CD14-positive monocyte (primary cell): ENCODE measurements around the gene ACOT11. TPM values are rescaled to one million over a fixed set of nuclear protein-coding genes. Genes with fewer than 3 reads are reported as not detected.

Experiments used
- DNase-seq, 3 donors: peaks; one replicate each; pipeline ENCODE4 v3.0.0-alpha.2; 2011 to 2022
- H2AFZ ChIP-seq: 2 replicates; pipeline ENCODE4 v1.6.0; 2012; ENCODE audit warnings: mild to moderate bottlenecking, low read depth, low read length, inconsistent platforms; ENCODE audit not compliant: insufficient read depth, poor library complexity, severe bottlenecking
- H3K27ac ChIP-seq, 2 donors: 1 replicate in 1 of 2; 2 replicates in 1 of 2; pipeline ENCODE4 v1.5.1; 2012 to 2013; ENCODE audit warnings: low read length in 2 of 2, control low read depth in 1 of 2, inconsistent platforms in 1 of 2, low read depth in 1 of 2, mild to moderate bottlenecking in 1 of 2
- H3K27me3 ChIP-seq, 2 donors: one replicate each; pipeline versions ENCODE4 v1.6.0 to v1.6.1; 2011 to 2013; ENCODE audit warnings: low read length in 2 of 2; ENCODE audit not compliant: control insufficient read depth in 2 of 2, insufficient read depth in 2 of 2
- H3K36me3 ChIP-seq, 2 donors: replicated peaks in 1 of 2; 1 replicate in 1 of 2; 2 replicates in 1 of 2; pipeline versions ENCODE4 v1.5.1 to v1.6.1; 2012 to 2013; ENCODE audit warnings: low read length in 2 of 2, control low read depth in 1 of 2, inconsistent platforms in 1 of 2, mild to moderate bottlenecking in 1 of 2; ENCODE audit not compliant: insufficient read depth in 2 of 2, control insufficient read depth in 1 of 2
- H3K4me1 ChIP-seq, 2 donors: 1 replicate in 1 of 2; 2 replicates in 1 of 2; pipeline versions ENCODE4 v1.5.1 to v1.6.1; 2012 to 2013; ENCODE audit warnings: low read length in 2 of 2, control low read depth in 1 of 2, inconsistent platforms in 1 of 2, mild to moderate bottlenecking in 1 of 2, moderate library complexity in 1 of 2; ENCODE audit not compliant: insufficient read depth in 2 of 2, control insufficient read depth in 1 of 2
- H3K4me2 ChIP-seq: replicated peaks from 2 replicates; pipeline ENCODE3; 2012; ENCODE audit warnings: low read length, moderate library complexity, mild to moderate bottlenecking; ENCODE audit not compliant: poor library complexity, severe bottlenecking; ENCODE audit errors: extremely low read depth
- H3K4me3 ChIP-seq, 3 experiments: fragments of 200-600 bp in 1 of 3; sonication (generic) in 1 of 3; replicated peaks in 1 of 3; 1 replicate in 2 of 3; 2 replicates in 1 of 3; pipeline ENCODE4 v1.5.1; 2011 to 2013; ENCODE audit warnings: low read length in 3 of 3, mild to moderate bottlenecking in 3 of 3, control low read depth in 2 of 3, low read depth in 2 of 3, inconsistent platforms in 1 of 3, moderate library complexity in 1 of 3
- H3K79me2 ChIP-seq: 2 replicates; pipeline ENCODE4 v1.6.0; 2012; ENCODE audit warnings: mild to moderate bottlenecking, control low read depth, inconsistent platforms, low read length, moderate library complexity; ENCODE audit not compliant: insufficient read depth
- H3K9ac ChIP-seq: 2 replicates; pipeline ENCODE4 v1.6.0; 2017; ENCODE audit warnings: low read length, mild to moderate bottlenecking; ENCODE audit not compliant: insufficient read depth, poor library complexity, severe bottlenecking
- H3K9me3 ChIP-seq, 2 donors: replicated peaks in 1 of 2; 1 replicate in 1 of 2; 2 replicates in 1 of 2; pipeline versions ENCODE4 v1.5.1 to v1.6.1; 2012 to 2013; ENCODE audit warnings: low read length in 2 of 2, control low read depth in 1 of 2; ENCODE audit not compliant: control insufficient read depth in 1 of 2, insufficient read depth in 1 of 2
- H4K20me1 ChIP-seq: 2 replicates; pipeline ENCODE4 v1.6.0; 2012; ENCODE audit warnings: mild to moderate bottlenecking, low read length, control low read depth, moderate library complexity; ENCODE audit not compliant: insufficient read depth
- H3K27ac Mint-ChIP-seq, 7 donors: one replicate each; pipeline ENCODE4 v1.8.0; 2020; ENCODE audit warnings: mild to moderate bottlenecking in 7 of 7, mixed read lengths in 7 of 7, moderate library complexity in 6 of 7, inconsistent platforms in 2 of 7
- H3K27me3 Mint-ChIP-seq, 3 donors: one replicate each; pipeline ENCODE4 v1.8.0; 2021 to 2022; ENCODE audit warnings: low read depth in 3 of 3, mild to moderate bottlenecking in 3 of 3, mixed read lengths in 3 of 3, moderate library complexity in 3 of 3, inconsistent platforms in 1 of 3
- H3K36me3 Mint-ChIP-seq, 2 donors: one replicate each; pipeline ENCODE4 v1.8.0; 2020; ENCODE audit warnings: mixed read lengths in 2 of 2, inconsistent platforms in 1 of 2, mild to moderate bottlenecking in 1 of 2
- H3K4me1 Mint-ChIP-seq: one replicate; pipeline ENCODE4 v1.8.0; 2020; ENCODE audit warnings: mild to moderate bottlenecking, mixed read lengths
- H3K4me3 Mint-ChIP-seq, 2 donors: one replicate each; pipeline ENCODE4 v1.8.0; 2020; ENCODE audit warnings: mild to moderate bottlenecking in 2 of 2, mixed read lengths in 2 of 2, moderate library complexity in 1 of 2
- H3K9me3 Mint-ChIP-seq, 7 donors: one replicate each; pipeline ENCODE4 v1.8.0; 2020 to 2022; ENCODE audit warnings: mixed read lengths in 7 of 7, mild to moderate bottlenecking in 6 of 7, moderate library complexity in 6 of 7, inconsistent platforms in 2 of 7
- WGBS: methylation state at CpG from one replicate; pipeline ENCODE4 v1.1.5; 2013; ENCODE audit warnings: missing lambda C conversion rate; ENCODE audit not compliant: insufficient coverage; 5-methylcytosine and 5-hydroxymethylcytosine counted together
- intact Hi-C, 2 donors: fragments of 100-400 bp; cut with micrococcal nuclease; formaldehyde crosslinking; loops; one replicate each; pipeline versions ENCODE4 v1.15.0 to v1.15.1; 2023
- polyA plus RNA-seq, 3 donors: library from polyadenylated mRNA; depleted of rRNA in 1 of 3; unstranded in 2 of 3; stranded (reverse) in 1 of 3; fragments of 300-500 nt in 2 of 3; fragments of >200 nt in 1 of 3; fragmentation: Illumina TruSeq in 2 of 3; gene quantifications; 1 replicate in 2 of 3; 2 replicates in 1 of 3; pipeline ENCODE4 v1.2.3, GENCODE V29; 2012 to 2021
- TF ChIP-seq, protein P1 (sequence below): fragments of 200-600 bp; IDR thresholded peaks from one replicate; pipeline ENCODE4 v1.8.0; 2022; ENCODE audit warnings: antibody characterized with exemption, mild to moderate bottlenecking

Gene ACOT11
- polyA plus RNA-seq, 3 donors, result 0.18 to 2.1 (median 0.79) TPM

DNA sequence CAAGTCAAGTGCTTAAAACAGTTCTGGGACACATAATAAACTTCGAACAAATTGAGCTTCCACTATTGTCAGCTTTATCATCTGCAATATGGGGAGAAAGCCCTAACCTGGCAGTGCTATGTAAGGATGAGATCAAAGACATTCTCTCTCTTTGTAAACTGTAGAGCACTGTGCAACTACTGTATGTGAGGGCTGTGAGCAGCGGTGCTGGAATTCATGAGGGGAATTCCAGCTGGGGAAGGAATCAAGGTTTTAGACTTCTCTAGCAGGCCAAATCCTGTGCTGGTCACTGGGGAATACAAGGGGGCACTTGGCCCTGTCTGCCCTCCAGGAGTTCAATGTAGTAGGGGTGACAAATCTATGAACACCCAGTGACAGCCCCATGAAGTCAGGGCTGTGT, 66.0 kb downstream of the ACOT11 start:
- no peak for DNase-seq
- Histone ChIP-seq H3K9me3 (no peaks in the 10 kb centered on the region), H3K79me2 (no peaks in the 10 kb centered on the region), H3K4me2 (no peak overlapping the region), H2AFZ (no peak overlapping the region), H4K20me1 (no peaks in the 10 kb centered on the region), H3K27ac (no peak overlapping the region), H3K4me1 (no peaks in the 10 kb centered on the region), H3K4me3 (no peak overlapping the region), H3K36me3 (no peaks in the 10 kb centered on the region), H3K9ac (no peak overlapping the region), H3K27me3 (no peaks in the 10 kb centered on the region)
- Mint-ChIP-seq H3K27me3 (peaks cover 0 to 2% (median 1%) of the 10 kb centered on the region in 3 donors), H3K9me3 (peaks cover 0 to 2% (median 0%) of the 10 kb centered on the region in 7 donors), H3K4me1 (peaks cover 2% of the 10 kb centered on the region), H3K36me3 (peaks cover 0 to 1% of the 10 kb centered on the region in 2 donors), H3K4me3 (no peak overlapping the region), H3K27ac (peak overlapping the region in 3 of 7 donors; percentile 20 to 33 (median 27))
- 100% methylated on average over 1 of the region's 2 CpGs for WGBS
- intact Hi-C loops, result no loop called here
- TF ChIP-seq, protein P1, sequence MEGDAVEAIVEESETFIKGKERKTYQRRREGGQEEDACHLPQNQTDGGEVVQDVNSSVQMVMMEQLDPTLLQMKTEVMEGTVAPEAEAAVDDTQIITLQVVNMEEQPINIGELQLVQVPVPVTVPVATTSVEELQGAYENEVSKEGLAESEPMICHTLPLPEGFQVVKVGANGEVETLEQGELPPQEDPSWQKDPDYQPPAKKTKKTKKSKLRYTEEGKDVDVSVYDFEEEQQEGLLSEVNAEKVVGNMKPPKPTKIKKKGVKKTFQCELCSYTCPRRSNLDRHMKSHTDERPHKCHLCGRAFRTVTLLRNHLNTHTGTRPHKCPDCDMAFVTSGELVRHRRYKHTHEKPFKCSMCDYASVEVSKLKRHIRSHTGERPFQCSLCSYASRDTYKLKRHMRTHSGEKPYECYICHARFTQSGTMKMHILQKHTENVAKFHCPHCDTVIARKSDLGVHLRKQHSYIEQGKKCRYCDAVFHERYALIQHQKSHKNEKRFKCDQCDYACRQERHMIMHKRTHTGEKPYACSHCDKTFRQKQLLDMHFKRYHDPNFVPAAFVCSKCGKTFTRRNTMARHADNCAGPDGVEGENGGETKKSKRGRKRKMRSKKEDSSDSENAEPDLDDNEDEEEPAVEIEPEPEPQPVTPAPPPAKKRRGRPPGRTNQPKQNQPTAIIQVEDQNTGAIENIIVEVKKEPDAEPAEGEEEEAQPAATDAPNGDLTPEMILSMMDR, result no peak

DNA sequence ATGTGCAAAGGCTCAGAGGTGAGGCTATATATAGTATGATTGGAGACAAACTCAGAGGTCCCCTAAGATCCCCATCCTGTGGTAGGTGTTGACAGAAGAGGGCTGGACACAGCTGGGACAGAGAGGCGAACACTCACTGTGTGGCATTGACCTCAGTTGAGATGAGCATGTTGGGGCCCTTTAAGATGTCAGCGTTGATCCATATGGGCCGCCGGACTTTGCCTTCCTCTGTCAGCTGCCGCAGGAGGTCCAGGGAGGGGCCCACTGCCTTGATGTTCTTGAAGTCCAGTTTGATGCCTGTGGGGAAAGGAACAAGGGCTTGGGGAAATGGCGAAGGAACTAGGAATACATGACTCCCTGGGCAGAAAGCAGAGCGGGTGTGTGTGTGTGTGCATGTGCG, 66.5 kb downstream of the ACOT11 start:
- H3K79me2 ChIP-seq, result no peaks in the 10 kb centered on the region
- peaks cover 2% of the 10 kb centered on the region for H3K4me1 Mint-ChIP-seq
- TF ChIP-seq, protein P1, result no peak
- no peak overlapping the region for H3K4me3 ChIP-seq
- DNase-seq, result no peak
- H3K27ac ChIP-seq, result no peak overlapping the region
- no peak overlapping the region for H3K4me3 Mint-ChIP-seq
- H2AFZ ChIP-seq, result no peak overlapping the region
- H3K27me3 Mint-ChIP-seq, result peaks cover 0 to 2% (median 1%) of the 10 kb centered on the region in 3 donors
- WGBS, result 90% methylated on average over 7 of the region's 8 CpGs
- no peaks in the 10 kb centered on the region for H3K9me3 ChIP-seq
- no peaks in the 10 kb centered on the region for H4K20me1 ChIP-seq
- no peaks in the 10 kb centered on the region for H3K4me1 ChIP-seq
- H3K27ac Mint-ChIP-seq, result peak overlapping the region in 2 of 7 donors; percentile 5 to 21
- H3K9ac ChIP-seq, result no peak overlapping the region
- peaks cover 0 to 2% (median 0%) of the 10 kb centered on the region in 7 donors for H3K9me3 Mint-ChIP-seq
- H3K27me3 ChIP-seq, result no peaks in the 10 kb centered on the region
- no peaks in the 10 kb centered on the region for H3K36me3 ChIP-seq
- H3K4me2 ChIP-seq, result no peak overlapping the region
- intact Hi-C loops, result no loop called here
- H3K36me3 Mint-ChIP-seq, result no peaks in the 10 kb centered on the region
